GM12874 (cell line): Measurements from ENCODE around the gene ATP11A.

Source experiments
- TF ChIP-seq, protein P1 (sequence below): IDR thresholded peaks from 2 replicates; pipeline ENCODE4 v1.5.1; 2011; ENCODE audit warnings: low read depth, mild to moderate bottlenecking, control low read depth, low read length, moderate library complexity; ENCODE audit not compliant: insufficient read depth

ATP11A gene

GRCh38 chr13:112814905-112815585, 125.2 kb downstream of the ATP11A start:
- TF ChIP-seq, protein P1, sequence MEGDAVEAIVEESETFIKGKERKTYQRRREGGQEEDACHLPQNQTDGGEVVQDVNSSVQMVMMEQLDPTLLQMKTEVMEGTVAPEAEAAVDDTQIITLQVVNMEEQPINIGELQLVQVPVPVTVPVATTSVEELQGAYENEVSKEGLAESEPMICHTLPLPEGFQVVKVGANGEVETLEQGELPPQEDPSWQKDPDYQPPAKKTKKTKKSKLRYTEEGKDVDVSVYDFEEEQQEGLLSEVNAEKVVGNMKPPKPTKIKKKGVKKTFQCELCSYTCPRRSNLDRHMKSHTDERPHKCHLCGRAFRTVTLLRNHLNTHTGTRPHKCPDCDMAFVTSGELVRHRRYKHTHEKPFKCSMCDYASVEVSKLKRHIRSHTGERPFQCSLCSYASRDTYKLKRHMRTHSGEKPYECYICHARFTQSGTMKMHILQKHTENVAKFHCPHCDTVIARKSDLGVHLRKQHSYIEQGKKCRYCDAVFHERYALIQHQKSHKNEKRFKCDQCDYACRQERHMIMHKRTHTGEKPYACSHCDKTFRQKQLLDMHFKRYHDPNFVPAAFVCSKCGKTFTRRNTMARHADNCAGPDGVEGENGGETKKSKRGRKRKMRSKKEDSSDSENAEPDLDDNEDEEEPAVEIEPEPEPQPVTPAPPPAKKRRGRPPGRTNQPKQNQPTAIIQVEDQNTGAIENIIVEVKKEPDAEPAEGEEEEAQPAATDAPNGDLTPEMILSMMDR = no peak

- TF ChIP-seq, protein P1 = no peak
Observed at GRCh38 chr13:112815871-112816270, 126.0 kb downstream of the ATP11A start.

- TF ChIP-seq, protein P1 = no peak
Observed at GRCh38 chr13:112818040-112818697, 128.3 kb downstream of the ATP11A start.

- TF ChIP-seq, protein P1 = no peak
Observed at GRCh38 chr13:112818698-112819045, 128.8 kb downstream of the ATP11A start.

DNA sequence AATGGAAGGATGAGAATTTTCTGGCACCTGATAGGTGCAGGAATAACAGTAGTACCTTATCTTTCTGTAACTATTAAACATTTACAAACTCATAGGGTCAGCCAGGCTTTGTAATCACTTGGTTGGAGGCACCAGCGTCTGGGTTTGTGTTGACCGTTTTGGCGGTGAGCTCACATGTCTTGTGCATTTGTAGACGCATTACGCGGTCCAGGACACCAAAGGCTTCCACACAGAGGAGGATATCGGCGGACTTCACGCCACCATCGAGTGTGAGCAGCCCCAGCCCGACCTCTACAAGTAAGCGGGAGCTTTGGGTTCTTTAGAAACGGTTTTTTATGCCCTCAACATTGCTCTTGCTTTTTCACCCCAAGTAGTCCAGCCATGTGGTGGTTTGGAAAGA, 129.3 kb downstream of the ATP11A start:
- TF ChIP-seq, protein P1 = no peak

DNA sequence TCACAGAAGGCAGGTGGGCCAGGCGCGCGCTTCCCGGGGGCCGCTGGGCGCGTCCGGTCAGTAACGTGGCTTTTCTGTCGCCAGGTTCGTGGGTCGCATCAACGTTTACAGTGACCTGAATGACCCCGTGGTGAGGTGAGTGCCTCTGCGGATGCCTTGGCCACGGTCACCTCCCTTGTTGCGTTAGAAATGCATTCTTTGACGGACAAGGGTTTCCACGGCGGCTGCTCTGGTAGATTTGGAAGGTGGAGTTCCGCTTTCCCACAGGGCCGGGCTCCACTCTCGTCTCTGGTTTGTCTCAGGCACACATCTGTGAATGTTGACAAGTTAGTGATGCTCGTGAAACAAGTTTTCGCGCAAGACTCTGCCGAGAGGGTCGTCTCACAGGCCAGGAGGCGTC, 130.0 kb downstream of the ATP11A start:
- TF ChIP-seq, protein P1 = no peak

DNA sequence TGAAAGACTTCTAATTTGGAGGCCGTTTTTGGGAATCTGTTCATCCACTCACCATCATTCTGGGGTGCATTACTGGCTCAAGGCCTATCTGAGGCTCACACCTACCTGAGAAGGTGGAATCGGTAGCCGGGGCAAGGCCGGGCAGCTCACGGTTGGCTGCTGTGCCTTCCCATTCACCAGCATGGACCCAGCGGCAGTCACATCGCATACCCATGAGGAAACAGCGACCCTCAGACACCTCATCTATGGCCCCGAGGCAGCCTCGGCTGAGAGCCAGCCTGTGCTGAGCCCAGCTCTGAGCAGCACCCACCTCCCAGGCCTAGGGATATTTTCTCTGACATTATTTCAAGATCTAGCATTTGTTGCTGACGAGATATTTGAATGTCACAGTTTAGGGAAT, 130.5 kb downstream of the ATP11A start:
- TF ChIP-seq, protein P1 = no peak
